NCI-H345 (cell line): ENCODE data around the gene DUSP22.
"Not testable (repeated sequence)": the region's sequence is repeated elsewhere in the genome, so short reads cannot be mapped to it uniquely, and the experiment has no call there.

Source experiments
- DNase-seq: peaks from one replicate; lab custom pipeline; 2025; lab: John Stamatoyannopoulos, UW

The DUSP22 gene, protein sequence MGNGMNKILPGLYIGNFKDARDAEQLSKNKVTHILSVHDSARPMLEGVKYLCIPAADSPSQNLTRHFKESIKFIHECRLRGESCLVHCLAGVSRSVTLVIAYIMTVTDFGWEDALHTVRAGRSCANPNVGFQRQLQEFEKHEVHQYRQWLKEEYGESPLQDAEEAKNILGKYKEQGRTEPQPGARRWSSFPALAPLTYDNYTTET

GRCh38 chr6:291697-292505 lies at the start of gene DUSP22:
Gene DUSP22 (plus strand): TSS chr6:292487. CDS start chr6:292540, 53 bp downstream.
- DNase-seq, result no peak

DNA sequence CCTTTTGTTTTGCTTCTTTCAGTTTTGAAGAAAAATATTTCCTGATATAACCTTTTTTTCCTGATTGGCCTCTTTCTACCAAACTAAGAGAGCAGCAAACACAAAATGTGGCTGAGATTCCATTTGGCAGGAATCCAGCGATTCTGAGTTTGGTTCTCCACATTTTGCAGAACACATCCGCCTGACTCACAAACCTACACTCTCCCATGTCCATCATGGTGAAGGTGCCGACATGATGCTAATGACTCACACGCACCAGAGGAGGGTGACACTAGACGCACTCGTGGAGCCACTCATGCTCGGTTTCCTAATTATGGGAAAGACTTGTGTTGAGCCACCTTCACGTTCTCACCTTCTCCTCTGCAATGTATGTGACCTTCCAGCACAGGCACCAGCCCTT lies 45.9 kb upstream of the DUSP22 start:
- DNase-seq, result no peak

DNA sequence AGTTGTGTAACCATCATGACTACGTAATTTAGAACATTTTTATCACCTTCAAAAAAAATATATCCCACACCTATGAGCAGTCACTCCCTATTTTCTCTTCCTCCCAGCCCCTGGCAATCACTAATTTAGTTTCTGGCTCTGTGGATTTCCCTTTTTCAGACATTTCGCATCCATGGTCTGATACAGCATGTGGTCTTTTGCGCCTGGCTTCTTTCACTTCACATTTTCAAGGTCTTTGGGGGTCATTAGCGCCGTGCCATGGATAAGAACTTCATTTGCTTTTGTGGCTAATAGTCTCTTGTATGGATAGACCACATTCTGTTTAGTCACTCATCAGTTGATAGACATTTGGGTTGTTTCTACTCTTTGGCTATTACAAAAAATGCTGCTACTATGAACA lies 44.9 kb upstream of the DUSP22 start:
- no peak for DNase-seq

DNA sequence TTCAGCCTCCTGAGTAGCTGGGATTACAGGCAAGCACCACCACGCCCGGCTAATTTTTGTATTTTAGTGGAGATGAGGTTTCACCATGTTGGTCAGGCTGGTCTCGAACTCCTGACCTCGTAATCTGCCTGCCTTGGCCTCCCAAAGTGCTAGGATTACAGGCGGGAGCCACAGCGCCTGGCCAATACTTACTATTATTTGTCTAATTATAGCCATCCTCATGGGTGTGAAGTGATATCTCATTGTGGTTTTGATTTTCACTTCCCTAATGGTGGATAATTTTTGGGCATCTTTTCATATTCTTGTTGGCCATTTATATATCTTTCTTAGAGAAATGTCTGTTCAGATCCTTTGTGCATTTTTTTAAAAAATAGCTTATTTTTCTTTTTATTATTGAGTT lies 44.2 kb upstream of the DUSP22 start:
- DNase-seq, result not testable (repeated sequence)

- no peak for DNase-seq
Observed at GRCh38 chr6:250676-251075, 41.6 kb upstream of the DUSP22 start.

DNA sequence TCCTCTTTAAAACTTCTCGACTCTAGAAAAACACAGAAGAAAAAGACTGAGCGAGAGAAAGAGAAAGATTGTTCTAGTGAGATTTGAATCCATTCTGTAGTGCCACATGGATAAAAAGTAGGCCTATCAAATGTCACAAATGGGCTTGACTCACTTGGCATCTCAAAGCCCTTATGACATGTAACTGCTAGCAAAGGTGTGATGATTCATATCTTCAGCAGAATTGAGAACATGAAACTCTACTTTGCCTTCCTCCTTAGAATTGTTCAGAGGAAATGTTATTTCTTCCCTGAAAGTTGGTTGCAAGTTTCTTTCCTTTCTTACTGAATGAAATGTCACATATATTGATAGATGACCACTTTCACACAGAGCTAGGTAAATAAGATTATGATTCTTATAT lies 40.4 kb upstream of the DUSP22 start:
- no peak for DNase-seq

DNA sequence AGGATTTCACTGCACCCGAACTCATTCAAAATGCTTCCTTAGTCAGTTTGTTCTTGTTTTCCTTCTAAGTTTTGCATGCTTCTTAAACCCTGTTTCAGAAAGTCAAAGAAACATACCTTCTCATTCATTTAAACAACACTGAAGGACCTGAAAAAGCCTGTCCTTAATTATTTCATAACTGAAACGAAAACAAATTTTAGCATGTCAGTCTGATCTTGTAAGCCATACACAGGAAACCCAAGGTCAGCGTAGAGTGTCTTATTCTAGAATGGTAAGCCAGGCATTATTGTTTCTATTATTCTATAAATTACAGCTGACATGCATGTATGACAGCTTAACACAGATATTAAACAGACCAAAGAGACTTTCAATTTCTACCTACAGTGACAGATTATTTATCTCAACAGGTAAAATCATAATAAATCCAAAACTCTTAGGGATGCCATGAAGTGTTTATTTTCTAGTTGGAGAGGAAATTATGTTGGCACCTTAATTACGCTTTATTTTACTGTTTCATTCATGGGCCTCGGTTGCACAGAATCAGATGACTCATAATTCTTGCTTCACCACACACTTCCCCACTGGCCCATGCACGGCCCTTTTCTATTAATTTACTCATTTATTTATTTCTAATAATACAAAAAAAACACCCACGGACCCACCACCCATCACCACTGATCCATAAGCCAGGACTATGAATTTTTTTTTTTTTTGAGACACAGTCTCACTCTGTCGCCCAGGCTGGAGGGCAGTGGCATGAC lies 39.3 kb upstream of the DUSP22 start:
- no peak for DNase-seq

- DNase-seq, result no peak
Observed at GRCh38 chr6:254016-254415, 38.3 kb upstream of the DUSP22 start.

DNA sequence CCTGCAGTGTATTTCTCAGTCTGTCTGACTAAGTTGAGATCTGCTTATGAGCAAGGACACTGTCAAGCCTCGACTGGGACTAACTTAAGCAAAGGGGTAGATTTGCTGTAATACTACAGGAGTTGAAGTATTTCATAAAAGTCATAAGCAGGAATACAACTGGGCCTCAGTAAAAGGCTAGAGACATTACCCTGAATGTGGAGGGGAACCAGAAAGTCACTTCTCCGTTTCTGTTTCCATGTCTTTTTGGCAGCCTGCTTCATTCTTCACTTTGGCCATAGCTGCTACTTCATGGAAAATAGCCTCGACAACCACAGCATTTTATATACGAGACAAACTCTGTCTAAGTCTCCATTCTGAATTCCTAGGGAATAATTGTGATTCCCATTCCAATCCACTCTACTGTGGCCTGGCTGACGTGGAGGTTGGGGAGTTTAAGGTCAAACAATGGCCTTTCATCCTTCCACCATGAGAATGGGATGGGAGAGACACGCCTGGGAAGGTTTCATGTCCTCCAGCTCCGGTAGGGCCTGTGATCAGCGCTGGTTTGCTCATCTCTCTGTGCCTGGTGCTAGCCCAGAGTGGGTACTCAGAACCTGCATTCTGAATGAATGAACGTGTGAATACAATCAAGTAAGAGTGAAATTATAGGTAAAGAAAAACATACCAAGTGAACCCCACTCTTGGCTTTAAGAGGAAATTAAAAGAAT lies 37.1 kb upstream of the DUSP22 start:
- no peak for DNase-seq

DNA sequence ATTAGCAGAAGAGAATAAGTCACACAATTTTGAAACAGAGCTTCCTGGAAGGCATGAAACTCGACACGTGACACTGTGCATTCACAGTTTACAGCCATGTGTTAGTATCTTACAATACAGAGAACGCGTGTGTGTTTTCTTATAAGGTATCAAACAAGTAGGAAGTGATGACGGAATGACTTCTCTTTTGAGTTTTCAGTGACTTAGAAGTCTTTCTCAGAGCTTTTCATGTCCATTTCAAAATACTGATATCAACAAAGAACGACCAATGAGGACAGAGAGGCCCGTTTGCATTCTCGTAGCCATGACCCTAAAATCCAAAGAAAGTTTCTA lies 36.6 kb upstream of the DUSP22 start:
- DNase-seq, result no peak

DNA sequence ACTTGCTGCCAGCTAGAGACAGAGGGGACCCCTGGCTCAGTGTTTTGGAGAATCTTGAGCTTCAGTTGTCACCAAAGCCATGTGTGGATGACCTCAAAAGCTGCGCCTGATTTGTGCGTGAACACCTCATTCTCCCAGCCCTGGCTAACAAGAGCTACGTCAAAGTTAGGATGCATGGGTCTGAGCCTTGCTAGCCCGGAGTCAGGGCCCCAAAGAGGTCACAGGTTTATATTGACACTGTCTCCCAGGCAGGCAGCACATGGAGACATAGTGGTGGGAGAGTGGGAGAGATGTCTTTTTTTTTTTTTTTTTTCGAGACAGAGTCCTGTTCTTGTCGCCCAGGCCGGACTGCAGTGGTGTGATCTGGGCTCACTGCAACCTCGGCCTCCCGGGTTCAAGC lies 36.1 kb upstream of the DUSP22 start:
- DNase-seq, result no peak

- DNase-seq, result no peak
Observed at GRCh38 chr6:257031-257725, 35.1 kb upstream of the DUSP22 start.

DNA sequence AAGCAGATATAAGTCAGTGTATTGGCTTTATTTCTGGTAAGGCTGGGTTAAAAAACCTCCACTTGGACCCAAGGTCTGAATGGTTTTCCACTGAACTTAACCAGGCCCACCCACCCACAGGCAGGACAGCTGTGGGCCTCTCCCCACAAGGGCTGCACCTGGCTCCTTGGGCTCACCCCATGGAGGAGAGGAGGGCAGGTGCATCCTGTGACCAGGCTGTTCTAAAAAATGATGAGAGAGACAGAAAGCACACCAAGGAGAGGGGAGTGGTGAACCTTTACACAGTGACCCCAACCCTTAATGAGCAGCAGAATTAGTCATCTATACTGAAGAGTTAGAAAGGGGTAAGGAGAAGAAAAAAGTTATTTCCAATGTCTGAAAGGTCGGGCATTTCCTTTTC lies 34.5 kb upstream of the DUSP22 start:
- no peak for DNase-seq

DNA sequence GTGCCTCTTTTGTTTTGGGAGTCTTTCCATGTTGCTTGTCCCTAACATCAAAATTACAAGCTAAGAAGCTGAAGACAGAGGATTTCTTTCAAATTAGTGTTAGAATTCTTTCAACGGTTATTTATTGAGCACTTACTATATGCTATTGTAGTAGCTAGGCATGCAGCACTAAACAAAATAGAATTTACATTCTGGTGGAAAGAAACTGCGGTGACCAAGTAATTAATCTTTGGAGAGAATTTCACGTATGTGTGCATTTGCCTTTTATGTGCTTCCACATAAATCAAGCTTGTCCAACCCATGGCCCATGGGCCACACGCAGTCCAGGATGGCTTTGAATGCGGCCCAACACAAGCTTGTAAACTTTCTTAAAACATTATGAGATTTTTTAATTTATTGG lies 33.0 kb upstream of the DUSP22 start:
- no peak for DNase-seq

DNA sequence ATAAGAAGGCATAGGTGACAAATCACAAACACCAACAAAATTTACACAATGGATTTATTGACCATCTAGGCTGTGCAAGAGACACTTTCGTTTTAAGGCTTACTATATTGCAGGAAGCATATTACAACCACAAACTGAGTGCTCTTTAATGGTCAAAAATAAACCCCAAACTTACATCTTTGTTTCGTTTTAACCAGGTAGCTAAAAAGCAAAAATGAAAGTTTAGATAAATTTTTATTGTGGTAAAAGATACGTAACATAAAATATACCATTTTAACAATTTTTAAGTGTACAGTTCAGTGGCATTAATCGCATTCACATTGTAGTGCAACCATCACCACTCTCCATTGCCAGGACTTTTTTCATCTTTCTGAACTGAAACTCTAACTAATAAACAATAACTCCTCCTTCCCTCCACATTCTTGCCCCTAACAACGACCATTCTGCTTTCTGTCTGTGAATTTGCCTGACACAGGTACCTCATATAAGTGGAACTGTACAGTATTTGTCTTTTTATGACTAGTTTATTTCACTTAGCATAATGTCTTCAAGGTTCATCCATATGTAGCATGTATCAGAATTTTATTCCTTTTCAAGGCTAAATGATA lies 32.3 kb upstream of the DUSP22 start:
- DNase-seq, result no peak

DNA sequence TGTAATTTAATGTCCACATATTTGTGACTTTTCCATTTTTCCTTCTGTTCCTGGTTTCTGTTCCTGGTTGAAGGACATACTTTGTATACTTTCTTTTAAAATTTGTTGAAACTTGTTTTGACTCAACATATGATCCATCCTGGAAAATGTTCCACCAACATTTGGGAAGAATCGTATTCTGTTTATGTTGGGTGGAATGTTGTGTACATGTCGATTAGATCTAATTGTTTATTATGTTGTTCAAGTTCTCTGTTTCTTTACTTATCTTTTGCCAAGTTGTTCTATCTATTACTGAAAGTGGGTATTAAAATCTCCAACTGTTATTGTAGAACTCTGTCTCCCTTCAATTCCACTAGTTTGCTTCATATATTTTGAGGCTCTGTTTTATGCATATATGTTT lies 27.7 kb upstream of the DUSP22 start:
- no peak for DNase-seq

DNA sequence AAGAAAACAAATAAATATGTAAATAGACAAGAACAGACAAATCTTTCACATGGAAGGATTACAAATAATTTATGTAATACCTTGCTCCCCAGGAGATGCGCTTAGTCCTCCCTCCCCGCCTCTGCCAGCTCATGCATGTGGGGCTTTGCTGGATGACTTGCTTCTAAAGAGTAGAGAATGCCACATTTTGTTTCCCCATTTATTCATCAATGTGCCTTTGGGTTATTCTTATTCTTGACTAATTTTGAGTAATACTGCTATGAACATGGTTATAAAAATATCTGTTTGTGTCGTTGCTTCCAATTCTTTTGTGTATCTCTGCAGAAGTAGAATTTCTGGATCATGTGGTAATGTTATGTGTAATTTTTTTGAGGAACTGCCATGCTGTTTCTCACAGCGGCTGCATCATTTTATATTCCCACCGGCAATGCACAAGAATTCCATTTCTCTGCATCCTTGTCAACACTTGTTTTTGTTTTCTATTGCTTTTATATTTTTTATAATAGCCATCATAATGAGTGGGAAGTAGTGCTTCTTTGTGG lies 23.8 kb upstream of the DUSP22 start:
- DNase-seq, result no peak

DNA sequence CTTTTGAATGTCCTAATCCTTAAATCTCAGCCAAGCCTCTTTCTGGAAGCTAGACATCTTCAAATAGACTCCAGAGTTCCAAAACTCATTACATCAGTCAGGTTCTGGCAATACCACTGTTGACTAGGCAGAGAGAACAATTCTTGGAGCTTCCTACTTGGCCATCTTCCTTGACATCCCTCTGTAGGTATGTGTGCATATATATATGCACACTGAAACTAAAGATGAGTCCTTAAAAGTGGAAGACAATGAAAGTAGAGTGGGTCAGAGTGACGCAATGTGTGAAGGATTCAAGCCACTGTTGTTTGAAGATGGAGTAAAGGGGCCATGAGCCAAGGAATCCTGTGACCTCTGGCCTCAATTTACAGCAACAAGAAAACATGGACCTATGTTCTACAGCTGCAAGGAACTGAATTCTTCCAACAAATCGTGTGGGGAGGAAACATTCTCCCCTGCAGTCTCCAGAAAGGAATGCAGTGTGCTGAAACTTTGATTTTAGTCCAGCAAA lies 18.7 kb upstream of the DUSP22 start:
- no peak for DNase-seq

- no peak for DNase-seq
Observed at GRCh38 chr6:277746-278145, 14.5 kb upstream of the DUSP22 start.

- DNase-seq, result no peak
Observed at GRCh38 chr6:278494-278893, 13.8 kb upstream of the DUSP22 start.
